GM12878 (cell line): Measurements from ENCODE around the gene UNC5CL. TPM values are rescaled to one million over a fixed set of nuclear protein-coding genes. Genes with fewer than 3 reads are reported as not detected.

ENCODE experiments used
- ATAC-seq: fragments of 200-7000 bp; cut with Tn5 transposase; 3 replicates; pipeline ENCODE4 v1.9.1; 2020; ENCODE audit warnings: mild to moderate bottlenecking, moderate library complexity
- BruUV-seq: library from RNA; stranded (reverse); fragments of 400-500 nt; replicated peaks from 2 replicates; lab custom pipeline; 2021; lab: Mats Ljungman, UMichigan
- CTCF ChIA-PET: fragments of 300-600 bp; sonication (Branson Sonifier 250); formaldehyde crosslinking; extraction: SDS; loops from one replicate; lab custom pipeline; 2021; ENCODE audit warnings: inconsistent platforms; lab: Yijun Ruan, JAX
- POLR2A ChIA-PET: fragments of 350-600 bp; formaldehyde crosslinking; extraction: SDS; loops from one replicate; lab custom pipeline; 2021; ENCODE audit warnings: inconsistent platforms; lab: Charles Lee
- RAD21 ChIA-PET: fragments of 300-600 bp; sonication (Branson Sonifier 250); formaldehyde crosslinking; loops from one replicate; lab custom pipeline; 2023; ENCODE audit warnings: antibody characterized with exemption; ENCODE audit not compliant: unreplicated experiment; lab: Charles Lee
- SMC1A ChIA-PET: fragments of 300-600 bp; sonication (Branson Sonifier 250); formaldehyde crosslinking; loops from one replicate; lab custom pipeline; 2023; ENCODE audit not compliant: unreplicated experiment, uncharacterized antibody; lab: Charles Lee
- DNase-seq: peaks from one replicate; pipeline ENCODE4 v3.0.0-alpha.2; 2011; ENCODE audit warnings: low read depth, low spot score
- FAIRE-seq: peaks from 3 replicates; lab custom pipeline; 2011; peaks lifted over from hg19 to GRCh38; lab: Jason Lieb, UNC
- H2AFZ ChIP-seq: 2 replicates; pipeline ENCODE4 v1.6.0; 2011; ENCODE audit warnings: low read depth, low read length, control low read depth; ENCODE audit not compliant: control insufficient read depth
- H3K27ac ChIP-seq: 2 replicates; pipeline ENCODE4 v1.5.1; 2011; ENCODE audit warnings: control low read depth; ENCODE audit not compliant: control insufficient read depth, insufficient read depth
- H3K27me3 ChIP-seq, 2 experiments: replicated peaks in 1 of 2; 2 replicates each; pipeline versions ENCODE4 v1.6.0 to v1.6.1; 2011; ENCODE audit warnings: low read length in 1 of 2; ENCODE audit not compliant: control insufficient read depth in 2 of 2, insufficient read depth in 2 of 2
- H3K36me3 ChIP-seq, 2 experiments: 2 replicates each; pipeline ENCODE4 v1.5.1; 2011; ENCODE audit warnings: low read length in 1 of 2; ENCODE audit not compliant: control insufficient read depth in 2 of 2, insufficient read depth in 2 of 2
- H3K4me1 ChIP-seq: 2 replicates; pipeline ENCODE4 v1.6.1; 2011; ENCODE audit warnings: mild to moderate bottlenecking, low read length, moderate library complexity, mixed read lengths; ENCODE audit not compliant: control insufficient read depth, insufficient read depth
- H3K4me2 ChIP-seq: 2 replicates; pipeline ENCODE4 v1.6.0; 2011; ENCODE audit warnings: control low read depth; ENCODE audit not compliant: control insufficient read depth, insufficient read depth
- H3K4me3 ChIP-seq: fragments of 200-600 bp; sonication (generic); 2 replicates; pipeline ENCODE4 v1.5.1; 2016
- H3K79me2 ChIP-seq: 2 replicates; pipeline ENCODE4 v1.6.0; 2011; ENCODE audit warnings: low read length; ENCODE audit not compliant: control insufficient read depth, insufficient read depth
- H3K9ac ChIP-seq: 2 replicates; pipeline ENCODE4 v1.8.0; 2011; ENCODE audit warnings: low read length, control low read depth, mixed read lengths; ENCODE audit not compliant: control insufficient read depth, insufficient read depth
- H3K9me3 ChIP-seq: replicated peaks from 3 replicates; pipeline ENCODE4 v1.5.1; 2011; ENCODE audit warnings: mild to moderate bottlenecking, low read length; ENCODE audit not compliant: control insufficient read depth, insufficient read depth
- H4K20me1 ChIP-seq: 2 replicates; pipeline ENCODE4 v1.6.0; 2011; ENCODE audit not compliant: control insufficient read depth, insufficient read depth
- CBX5 ChIP-seq: sonication (generic); IDR thresholded peaks from 2 replicates; pipeline ENCODE4 v1.6.1; 2016; ENCODE audit warnings: low read depth, moderate library complexity, mild to moderate bottlenecking, inconsistent platforms
- DPF2 ChIP-seq: fragments of 450-650 bp; IDR thresholded peaks from 2 replicates; pipeline ENCODE4 v1.6.1; 2017; ENCODE audit warnings: mild to moderate bottlenecking
- MEF2B ChIP-seq: fragments of 450-650 bp; IDR thresholded peaks from 2 replicates; pipeline ENCODE4 v1.6.1; 2018; ENCODE audit warnings: mild to moderate bottlenecking, moderate library complexity; ENCODE audit not compliant: partially characterized antibody, poor library complexity, severe bottlenecking
- MLLT1 ChIP-seq: fragments of 450-650 bp; IDR thresholded peaks from 2 replicates; pipeline ENCODE4 v1.6.1; 2016; ENCODE audit warnings: mild to moderate bottlenecking
- NBN ChIP-seq: fragments of 450-650 bp; IDR thresholded peaks from 2 replicates; pipeline ENCODE4 v1.6.1; 2016
- NRF1 ChIP-seq: conservative IDR thresholded peaks from 2 replicates; pipeline ENCODE4 v1.6.1; 2011; ENCODE audit warnings: mild to moderate bottlenecking, low read depth, low read length, improper control_type of control experiment
- STAT3 ChIP-seq: IDR thresholded peaks from 2 replicates; pipeline ENCODE4 v1.6.1; 2011; ENCODE audit warnings: low read depth, low read length, improper control_type of control experiment
- YBX1 ChIP-seq: fragments of 450-650 bp; IDR thresholded peaks from 2 replicates; pipeline ENCODE4 v1.6.1; 2016; ENCODE audit warnings: antibody characterized with exemption
- ZNF24 ChIP-seq: fragments of 450-650 bp; IDR thresholded peaks from 2 replicates; pipeline ENCODE4 v1.6.1; 2017; ENCODE audit warnings: antibody characterized with exemption, mild to moderate bottlenecking
- ZNF687 ChIP-seq: fragments of 450-650 bp; IDR thresholded peaks from 2 replicates; pipeline ENCODE4 v1.6.1; 2017; ENCODE audit warnings: mild to moderate bottlenecking, moderate library complexity
- WGBS: methylation state at CpG from one replicate; pipeline ENCODE4 v1.1.6; 2016; ENCODE audit warnings: low lambda C conversion rate; ENCODE audit not compliant: insufficient replicate concordance, insufficient coverage; ENCODE audit errors: missing lambda C conversion rate; 5-methylcytosine and 5-hydroxymethylcytosine counted together
- in situ Hi-C: fragments of 300-500 bp; cut with MboI; formaldehyde crosslinking; loops from 9 replicates; pipeline ENCODE4 v1.14.3; 2018; ENCODE audit warnings: mixed read lengths
- intact Hi-C: fragments of 100-400 bp; cut with micrococcal nuclease; formaldehyde crosslinking; loops from one replicate; pipeline ENCODE4 v1.14.2; 2022; ENCODE audit not compliant: unreplicated experiment
- polyA plus RNA-seq, 11 experiments: library from polyadenylated mRNA; depleted of rRNA in 4 of 11; unstranded in 6 of 11; stranded (reverse) in 5 of 11; fragments of >200 nt; fragmentation: Nextera tagmentation in 4 of 11; fragmentation: Illumina TruSeq in 1 of 11; extraction: Ambion mirVana in 4 of 11; extraction: Trizol in 1 of 11; gene quantifications; 1 replicate in 1 of 11; 2 replicates in 10 of 11; pipeline versions ENCODE4 v1.2.1 to v1.2.3, GENCODE V29; 2011 to 2016; ENCODE audit warnings: inconsistent platforms in 2 of 11, missing spikeins in 2 of 11, low read depth in 1 of 11
- total RNA-seq, 4 experiments: library from RNA; depleted of rRNA in 3 of 4; stranded (reverse); fragments of >200 nt in 3 of 4; fragmentation: Illumina TruSeq in 1 of 4; extraction: Trizol in 1 of 4; gene quantifications; 2 replicates each; pipeline versions ENCODE4 v1.2.1 to v1.2.3, GENCODE V29; 2013 to 2021
- TF ChIP-seq, protein P1 (sequence below): IDR thresholded peaks from 2 replicates; pipeline ENCODE4 v1.6.1; 2012; ENCODE audit warnings: mild to moderate bottlenecking, low read depth, low read length
- TF ChIP-seq, protein P2 (sequence below): fragments of 450-650 bp; formaldehyde crosslinking; IDR thresholded peaks from 2 replicates; pipeline ENCODE4 v1.4.0; 2020; ENCODE audit warnings: mild to moderate bottlenecking, moderate library complexity

UNC5CL gene
- total and polyA plus RNA-seq, 10 of the 15 experiments (the other 5 are each of a cell fraction or from before 2014, with no cell fraction given) = 0.11 to 1.2 (median 0.46) TPM; not detected in 1

DNA sequence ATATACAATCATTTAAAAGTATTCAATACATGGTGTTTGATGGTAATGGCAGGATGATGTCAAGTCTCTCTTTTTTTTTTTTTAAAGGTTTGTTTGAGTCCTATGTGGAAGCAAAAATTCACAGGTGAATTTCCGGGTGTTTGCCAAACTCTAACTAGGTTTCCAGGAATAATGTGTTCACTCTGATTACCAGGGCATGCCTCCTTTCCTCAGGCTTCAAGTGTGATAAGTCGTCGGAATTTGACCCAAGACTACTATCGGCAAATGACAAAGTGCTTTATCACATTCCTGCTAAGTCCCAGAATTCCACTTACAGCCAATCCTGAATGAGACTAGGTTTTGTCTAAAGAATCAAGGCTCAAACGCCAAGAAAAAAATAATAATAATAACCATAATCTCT lies 25.8 kb upstream of the UNC5CL start:
- peaks cover 0 to 10% of the 10 kb centered on the region in 2 experiments; a peak in 2 of 4 replicates for H3K36me3 ChIP-seq
- FAIRE-seq = no peak
- SMC1A ChIA-PET = no interaction called here
- TF ChIP-seq YBX1 = no peak
- no peak for TF ChIP-seq ZNF24
- TF ChIP-seq, protein P1, sequence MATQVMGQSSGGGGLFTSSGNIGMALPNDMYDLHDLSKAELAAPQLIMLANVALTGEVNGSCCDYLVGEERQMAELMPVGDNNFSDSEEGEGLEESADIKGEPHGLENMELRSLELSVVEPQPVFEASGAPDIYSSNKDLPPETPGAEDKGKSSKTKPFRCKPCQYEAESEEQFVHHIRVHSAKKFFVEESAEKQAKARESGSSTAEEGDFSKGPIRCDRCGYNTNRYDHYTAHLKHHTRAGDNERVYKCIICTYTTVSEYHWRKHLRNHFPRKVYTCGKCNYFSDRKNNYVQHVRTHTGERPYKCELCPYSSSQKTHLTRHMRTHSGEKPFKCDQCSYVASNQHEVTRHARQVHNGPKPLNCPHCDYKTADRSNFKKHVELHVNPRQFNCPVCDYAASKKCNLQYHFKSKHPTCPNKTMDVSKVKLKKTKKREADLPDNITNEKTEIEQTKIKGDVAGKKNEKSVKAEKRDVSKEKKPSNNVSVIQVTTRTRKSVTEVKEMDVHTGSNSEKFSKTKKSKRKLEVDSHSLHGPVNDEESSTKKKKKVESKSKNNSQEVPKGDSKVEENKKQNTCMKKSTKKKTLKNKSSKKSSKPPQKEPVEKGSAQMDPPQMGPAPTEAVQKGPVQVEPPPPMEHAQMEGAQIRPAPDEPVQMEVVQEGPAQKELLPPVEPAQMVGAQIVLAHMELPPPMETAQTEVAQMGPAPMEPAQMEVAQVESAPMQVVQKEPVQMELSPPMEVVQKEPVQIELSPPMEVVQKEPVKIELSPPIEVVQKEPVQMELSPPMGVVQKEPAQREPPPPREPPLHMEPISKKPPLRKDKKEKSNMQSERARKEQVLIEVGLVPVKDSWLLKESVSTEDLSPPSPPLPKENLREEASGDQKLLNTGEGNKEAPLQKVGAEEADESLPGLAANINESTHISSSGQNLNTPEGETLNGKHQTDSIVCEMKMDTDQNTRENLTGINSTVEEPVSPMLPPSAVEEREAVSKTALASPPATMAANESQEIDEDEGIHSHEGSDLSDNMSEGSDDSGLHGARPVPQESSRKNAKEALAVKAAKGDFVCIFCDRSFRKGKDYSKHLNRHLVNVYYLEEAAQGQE = no peak
- no peak for TF ChIP-seq ZNF687
- no peak for TF ChIP-seq CBX5
- TF ChIP-seq, protein P2, sequence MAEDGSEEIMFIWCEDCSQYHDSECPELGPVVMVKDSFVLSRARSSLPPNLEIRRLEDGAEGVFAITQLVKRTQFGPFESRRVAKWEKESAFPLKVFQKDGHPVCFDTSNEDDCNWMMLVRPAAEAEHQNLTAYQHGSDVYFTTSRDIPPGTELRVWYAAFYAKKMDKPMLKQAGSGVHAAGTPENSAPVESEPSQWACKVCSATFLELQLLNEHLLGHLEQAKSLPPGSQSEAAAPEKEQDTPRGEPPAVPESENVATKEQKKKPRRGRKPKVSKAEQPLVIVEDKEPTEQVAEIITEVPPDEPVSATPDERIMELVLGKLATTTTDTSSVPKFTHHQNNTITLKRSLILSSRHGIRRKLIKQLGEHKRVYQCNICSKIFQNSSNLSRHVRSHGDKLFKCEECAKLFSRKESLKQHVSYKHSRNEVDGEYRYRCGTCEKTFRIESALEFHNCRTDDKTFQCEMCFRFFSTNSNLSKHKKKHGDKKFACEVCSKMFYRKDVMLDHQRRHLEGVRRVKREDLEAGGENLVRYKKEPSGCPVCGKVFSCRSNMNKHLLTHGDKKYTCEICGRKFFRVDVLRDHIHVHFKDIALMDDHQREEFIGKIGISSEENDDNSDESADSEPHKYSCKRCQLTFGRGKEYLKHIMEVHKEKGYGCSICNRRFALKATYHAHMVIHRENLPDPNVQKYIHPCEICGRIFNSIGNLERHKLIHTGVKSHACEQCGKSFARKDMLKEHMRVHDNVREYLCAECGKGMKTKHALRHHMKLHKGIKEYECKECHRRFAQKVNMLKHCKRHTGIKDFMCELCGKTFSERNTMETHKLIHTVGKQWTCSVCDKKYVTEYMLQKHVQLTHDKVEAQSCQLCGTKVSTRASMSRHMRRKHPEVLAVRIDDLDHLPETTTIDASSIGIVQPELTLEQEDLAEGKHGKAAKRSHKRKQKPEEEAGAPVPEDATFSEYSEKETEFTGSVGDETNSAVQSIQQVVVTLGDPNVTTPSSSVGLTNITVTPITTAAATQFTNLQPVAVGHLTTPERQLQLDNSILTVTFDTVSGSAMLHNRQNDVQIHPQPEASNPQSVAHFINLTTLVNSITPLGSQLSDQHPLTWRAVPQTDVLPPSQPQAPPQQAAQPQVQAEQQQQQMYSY = no peak
- TF ChIP-seq STAT3 = no peak
- TF ChIP-seq DPF2 = no peak
- no peak for TF ChIP-seq NRF1
- no peak for TF ChIP-seq NBN
- no peak for TF ChIP-seq MEF2B
- no peak for TF ChIP-seq MLLT1

More for the DNA sequence above, 25.8 kb upstream of the UNC5CL start:
- ChIA-PET CTCF (interaction anchor here (0.6 to 2.3 kb wide), 3 partner anchors 10 to 1725 kb away, joined by 3 to 10 read pairs (median 5); no protein-coding TSS in a partner anchor), POLR2A (interaction anchor here (1.7 kb wide), 1 partner anchor 12 kb away, joined by 4 read pairs; no protein-coding TSS in a partner anchor), RAD21 (interaction anchor here (0.9 kb wide), 1 partner anchor 116 kb away, joined by 3 read pairs; no protein-coding TSS in a partner anchor)
- Histone ChIP-seq H2AFZ (no peak overlapping the region), H3K4me3 (no peak overlapping the region), H3K27ac (no peak overlapping the region), H3K9me3 (no peaks in the 10 kb centered on the region), H3K79me2 (no peaks in the 10 kb centered on the region), H3K27me3 (no peaks in the 10 kb centered on the region), H3K9ac (no peak overlapping the region), H4K20me1 (no peaks in the 10 kb centered on the region), H3K4me1 (no peaks in the 10 kb centered on the region), H3K4me2 (no peak overlapping the region)
- BruUV-seq = no TSS peak
- DNase-seq (no peak), ATAC-seq (no peak)
- 95% methylated on average over 5 of the region's 5 CpGs for WGBS
- intact Hi-C loops = no loop called here
- in situ Hi-C loops = no loop called here
